OCI-LY7 (cell line): Measurements from ENCODE around the gene NFATC4. TPM values are rescaled to one million over a fixed set of nuclear protein-coding genes. Genes with fewer than 3 reads are reported as not detected.

ENCODE experiments used
- BruUV-seq: library from RNA; stranded (reverse); fragments of 400-500 nt; replicated peaks from 2 replicates; lab custom pipeline; 2021; lab: Mats Ljungman, UMichigan
- CTCF ChIA-PET: fragments of 300-600 bp; sonication (Branson Sonifier 250); formaldehyde crosslinking; loops from one replicate; lab custom pipeline; 2022; ENCODE audit warnings: antibody characterized with exemption; ENCODE audit not compliant: unreplicated experiment; lab: Charles Lee
- POLR2A ChIA-PET: fragments of 300-600 bp; sonication (Branson Sonifier 250); formaldehyde crosslinking; loops from one replicate; lab custom pipeline; 2022; ENCODE audit warnings: antibody characterized with exemption; lab: Charles Lee
- DNase-seq: peaks from one replicate; pipeline ENCODE4 v3.0.0-alpha.2; 2015; ENCODE audit warnings: low spot score
- H2AFZ ChIP-seq: fragments of 200-600 bp; sonication (generic), shearing (Covaris generic); 2 replicates; pipeline ENCODE4 v1.6.1; 2014; ENCODE audit warnings: mild to moderate bottlenecking, antibody characterized with exemption, low read length, moderate library complexity
- H3K27ac ChIP-seq: fragments of 200-600 bp; sonication (generic); 2 replicates; pipeline ENCODE4 v1.5.1; 2014; ENCODE audit warnings: mixed run types, low read depth, mild to moderate bottlenecking, moderate library complexity, low read length, inconsistent platforms; ENCODE audit not compliant: poor library complexity, severe bottlenecking
- H3K36me3 ChIP-seq: fragments of 200-600 bp; sonication (generic); 2 replicates; pipeline ENCODE4 v1.6.1; 2014; ENCODE audit warnings: mild to moderate bottlenecking, antibody characterized with exemption, low read length, moderate library complexity, mixed read lengths; ENCODE audit not compliant: insufficient read depth
- H3K4me1 ChIP-seq: fragments of 200-600 bp; sonication (generic); 2 replicates; pipeline ENCODE4 v1.5.1; 2014; ENCODE audit warnings: mild to moderate bottlenecking, low read length; ENCODE audit not compliant: insufficient read depth, poor library complexity, severe bottlenecking
- H3K4me2 ChIP-seq: fragments of 200-600 bp; sonication (generic); 2 replicates; pipeline ENCODE4 v1.6.1; 2014; ENCODE audit warnings: mild to moderate bottlenecking, low read length
- H3K4me3 ChIP-seq: fragments of 200-600 bp; sonication (generic); 2 replicates; pipeline ENCODE4 v1.5.1; 2014; ENCODE audit warnings: mild to moderate bottlenecking, low read depth, low read length; ENCODE audit not compliant: poor library complexity, severe bottlenecking
- H3K79me2 ChIP-seq: fragments of 200-600 bp; sonication (generic); 2 replicates; pipeline ENCODE4 v1.6.1; 2016; ENCODE audit warnings: low read depth, mild to moderate bottlenecking, low read length, moderate library complexity, mixed read lengths; ENCODE audit not compliant: insufficient read depth
- H3K9me2 ChIP-seq: fragments of 200-600 bp; sonication (generic); 2 replicates; pipeline ENCODE4 v1.6.1; 2016; ENCODE audit warnings: mild to moderate bottlenecking, low read length, mixed read lengths; ENCODE audit not compliant: insufficient read depth
- H3K9me3 ChIP-seq: fragments of 200-600 bp; sonication (generic); 2 replicates; pipeline ENCODE4 v1.6.1; 2014; ENCODE audit warnings: mild to moderate bottlenecking, mixed run types, low read length, mixed read lengths
- H4K20me1 ChIP-seq: fragments of 200-600 bp; sonication (generic); 2 replicates; pipeline ENCODE4 v1.6.1; 2014; ENCODE audit warnings: mild to moderate bottlenecking, antibody characterized with exemption, low read length, moderate library complexity, mixed read lengths; ENCODE audit not compliant: insufficient read depth
- EZH2phosphoT487 ChIP-seq: fragments of 200-600 bp; sonication (generic); IDR thresholded peaks from 2 replicates; pipeline ENCODE4 v1.6.1; 2018; ENCODE audit warnings: low read depth, borderline replicate concordance, mild to moderate bottlenecking, mixed run types, antibody characterized with exemption, low read length, moderate library complexity, mixed read lengths
- intact Hi-C: fragments of 100-400 bp; cut with micrococcal nuclease; formaldehyde crosslinking; loops from one replicate; pipeline ENCODE4 v1.10.0; 2022; ENCODE audit not compliant: unreplicated experiment
- total RNA-seq, 2 experiments: library from RNA; depleted of rRNA in 1 of 2; stranded (reverse); fragments of >200 nt in 1 of 2; shearing (Covaris generic) in 1 of 2; gene quantifications; 2 replicates each; pipeline ENCODE4 v1.2.3, GENCODE V29; 2014 to 2022
- TF ChIP-seq, protein P1 (sequence below): fragments of 200-600 bp; sonication (generic); conservative IDR thresholded peaks from 2 replicates; pipeline ENCODE4 v1.5.1; 2014; ENCODE audit warnings: mild to moderate bottlenecking, antibody characterized with exemption, low read length, moderate library complexity, mixed read lengths

Gene NFATC4
- total RNA-seq, 2 experiments from 2014 or later: 72.2 to 96.6 TPM

DNA sequence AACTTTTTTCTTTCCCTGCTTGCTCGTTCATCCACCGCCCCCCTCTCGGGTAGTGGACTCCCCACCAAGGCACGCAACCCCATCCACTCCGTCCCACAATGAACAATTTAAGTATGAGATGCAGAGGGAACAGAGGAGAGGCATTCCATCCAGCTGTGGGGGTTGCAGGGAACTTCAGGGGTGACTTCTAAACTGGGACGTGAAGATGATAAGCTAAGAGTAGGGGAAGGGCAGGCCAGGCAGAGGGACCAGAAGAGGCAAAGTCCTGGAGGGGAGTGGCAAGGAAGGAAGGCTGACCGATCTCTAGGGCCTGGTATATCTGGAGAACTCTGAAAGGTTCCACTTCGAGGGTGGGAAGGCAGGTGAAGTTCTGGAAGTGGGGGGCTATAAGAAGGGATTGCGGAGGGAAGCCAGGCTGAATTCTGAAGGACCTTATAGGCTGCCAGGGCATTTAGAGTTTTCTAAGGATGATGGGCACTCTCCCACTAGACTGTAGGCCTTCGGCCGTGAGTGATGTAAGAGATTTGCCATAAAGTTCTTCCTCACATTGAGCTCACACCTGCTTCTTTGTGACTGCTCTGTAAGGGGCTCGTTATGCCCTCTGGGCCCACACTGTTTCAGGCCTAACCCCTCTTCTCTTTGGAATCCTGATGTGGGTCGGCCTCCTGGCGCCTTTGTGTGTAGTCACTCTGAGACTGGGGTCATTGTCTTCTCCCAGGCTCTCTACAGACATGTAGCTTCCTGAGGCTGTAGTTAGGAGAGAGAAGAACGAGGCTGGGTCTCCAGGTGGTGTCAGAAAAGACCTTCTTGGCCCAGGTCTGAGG, 12.1 kb downstream of the NFATC4 start:
- no peak overlapping the region for H3K27ac ChIP-seq
- H3K4me3 ChIP-seq: no peak overlapping the region
- intact Hi-C loops: no loop called here
- TF ChIP-seq, protein P1, sequence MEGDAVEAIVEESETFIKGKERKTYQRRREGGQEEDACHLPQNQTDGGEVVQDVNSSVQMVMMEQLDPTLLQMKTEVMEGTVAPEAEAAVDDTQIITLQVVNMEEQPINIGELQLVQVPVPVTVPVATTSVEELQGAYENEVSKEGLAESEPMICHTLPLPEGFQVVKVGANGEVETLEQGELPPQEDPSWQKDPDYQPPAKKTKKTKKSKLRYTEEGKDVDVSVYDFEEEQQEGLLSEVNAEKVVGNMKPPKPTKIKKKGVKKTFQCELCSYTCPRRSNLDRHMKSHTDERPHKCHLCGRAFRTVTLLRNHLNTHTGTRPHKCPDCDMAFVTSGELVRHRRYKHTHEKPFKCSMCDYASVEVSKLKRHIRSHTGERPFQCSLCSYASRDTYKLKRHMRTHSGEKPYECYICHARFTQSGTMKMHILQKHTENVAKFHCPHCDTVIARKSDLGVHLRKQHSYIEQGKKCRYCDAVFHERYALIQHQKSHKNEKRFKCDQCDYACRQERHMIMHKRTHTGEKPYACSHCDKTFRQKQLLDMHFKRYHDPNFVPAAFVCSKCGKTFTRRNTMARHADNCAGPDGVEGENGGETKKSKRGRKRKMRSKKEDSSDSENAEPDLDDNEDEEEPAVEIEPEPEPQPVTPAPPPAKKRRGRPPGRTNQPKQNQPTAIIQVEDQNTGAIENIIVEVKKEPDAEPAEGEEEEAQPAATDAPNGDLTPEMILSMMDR: no peak
- TF ChIP-seq EZH2phosphoT487: no peak
- ChIA-PET CTCF (no interaction called here), POLR2A (interaction anchor here (1.2 kb wide), 1 partner anchor 10 kb away, joined by 3 read pairs; no protein-coding TSS in a partner anchor)
- BruUV-seq: no TSS peak
- no peaks in the 10 kb centered on the region for H4K20me1 ChIP-seq
- H3K79me2 ChIP-seq: no peaks in the 10 kb centered on the region
- H2AFZ ChIP-seq: no peak overlapping the region
- no peaks in the 10 kb centered on the region for H3K9me2 ChIP-seq
- no peak for DNase-seq
- no peaks in the 10 kb centered on the region for H3K9me3 ChIP-seq
- H3K4me1 ChIP-seq: no peaks in the 10 kb centered on the region
- H3K4me2 ChIP-seq: no peak overlapping the region
- no peaks in the 10 kb centered on the region for H3K36me3 ChIP-seq

DNA sequence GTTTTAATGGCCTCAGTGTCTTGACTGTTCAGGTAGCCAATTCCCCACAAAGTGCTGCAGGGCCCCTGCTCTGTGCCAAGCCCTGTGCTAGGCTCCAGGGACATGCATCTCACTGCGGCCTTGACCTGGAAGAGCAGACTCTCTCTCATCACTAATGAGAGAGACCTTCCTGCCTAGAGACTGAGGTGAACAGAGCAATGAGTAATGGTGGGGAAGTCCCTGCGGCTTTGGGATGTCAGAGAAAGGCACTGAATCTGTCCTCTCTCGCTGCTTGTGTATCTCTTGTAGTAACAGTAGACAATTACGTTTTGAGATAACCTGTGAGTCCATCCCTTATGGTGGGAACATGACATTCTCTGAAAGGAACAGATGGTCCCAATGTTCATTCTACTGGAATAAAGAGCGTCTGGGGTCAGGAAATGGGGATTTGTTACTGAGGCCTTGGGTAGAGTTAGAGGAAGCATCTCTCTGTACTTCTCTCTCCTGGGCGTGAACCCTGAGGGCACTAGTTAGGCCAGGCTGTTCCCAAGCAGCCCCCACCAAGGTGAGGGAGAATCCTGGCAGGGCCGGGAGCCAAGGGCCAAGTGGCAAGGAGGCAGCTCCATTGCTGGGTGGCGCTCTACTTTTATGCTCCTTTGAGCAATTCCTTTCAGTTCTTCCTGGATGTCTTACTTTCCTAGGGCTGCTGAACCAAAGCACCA, 13.5 kb downstream of the NFATC4 start:
- no peak overlapping the region for H3K27ac ChIP-seq
- H3K9me2 ChIP-seq: no peaks in the 10 kb centered on the region
- no peak overlapping the region for H3K4me3 ChIP-seq
- no peak overlapping the region for H3K4me2 ChIP-seq
- no peaks in the 10 kb centered on the region for H4K20me1 ChIP-seq
- TF ChIP-seq, protein P1: no peak
- no peak for TF ChIP-seq EZH2phosphoT487
- H3K4me1 ChIP-seq: no peaks in the 10 kb centered on the region
- no peaks in the 10 kb centered on the region for H3K36me3 ChIP-seq
- no peaks in the 10 kb centered on the region for H3K79me2 ChIP-seq
- intact Hi-C loops: no loop called here
- CTCF ChIA-PET: no interaction called here
- no peaks in the 10 kb centered on the region for H3K9me3 ChIP-seq
- no peak for DNase-seq
- BruUV-seq: no TSS peak
- no peak overlapping the region for H2AFZ ChIP-seq
- POLR2A ChIA-PET: interaction anchor here (1.4 kb wide), 1 partner anchor 49 kb away, joined by 3 read pairs; the partner anchor contains the start of gene KHNYN
